Neural cell (in vitro differentiated cells): ENCODE data around the gene CES2. TPM values are rescaled to one million over a fixed set of nuclear protein-coding genes. Genes with fewer than 3 reads are reported as not detected.

Source experiments
- H2AFZ ChIP-seq: fragments of 200-600, 300-800 bp; sonication (generic), shearing (Covaris generic); 2 replicates; pipeline ENCODE4 v1.6.0; 2014; ENCODE audit warnings: low read depth, mild to moderate bottlenecking, antibody characterized with exemption, low read length, moderate library complexity
- H3F3A ChIP-seq: fragments of 200-600 bp; shearing (Covaris generic); 2 replicates; pipeline ENCODE4 v1.6.1; 2016; ENCODE audit warnings: mild to moderate bottlenecking, moderate library complexity, mixed read lengths, antibody characterized with exemption, low read length; ENCODE audit not compliant: insufficient read depth, poor library complexity, severe bottlenecking
- H3K27ac ChIP-seq: fragments of 200-600, 300-800 bp; sonication (generic), shearing (Covaris generic); 2 replicates; pipeline ENCODE4 v1.5.1; 2014; ENCODE audit warnings: mild to moderate bottlenecking, low read length, moderate library complexity
- H3K27me3 ChIP-seq: fragments of 300-800, 200-600 bp; sonication (generic), shearing (Covaris generic); 2 replicates; pipeline ENCODE4 v1.6.0; 2014; ENCODE audit warnings: mild to moderate bottlenecking, low read depth, low read length, moderate library complexity; ENCODE audit not compliant: insufficient read depth
- H3K36me3 ChIP-seq: fragments of 300-800, 200-600 bp; sonication (generic), shearing (Covaris generic); 2 replicates; pipeline ENCODE4 v1.5.1; 2014; ENCODE audit warnings: mild to moderate bottlenecking, antibody characterized with exemption, low read length, moderate library complexity; ENCODE audit not compliant: insufficient read depth
- H3K4me2 ChIP-seq: fragments of 300-800, 200-600 bp; sonication (generic), shearing (Covaris generic); 2 replicates; pipeline ENCODE4 v1.6.0; 2014; ENCODE audit warnings: mild to moderate bottlenecking, low read length
- H3K4me3 ChIP-seq: fragments of 300-800, 200-600 bp; sonication (generic), shearing (Covaris generic); 2 replicates; pipeline ENCODE4 v1.5.1; 2014; ENCODE audit warnings: mild to moderate bottlenecking, low read length, moderate library complexity
- H3K79me2 ChIP-seq: fragments of 200-600 bp; shearing (Covaris generic); replicated peaks from 2 replicates; pipeline ENCODE4 v1.6.0; 2014; ENCODE audit warnings: mild to moderate bottlenecking, low read length, moderate library complexity; ENCODE audit not compliant: insufficient read depth
- H3K9ac ChIP-seq: fragments of 300-800, 200-600 bp; sonication (generic), shearing (Covaris generic); 2 replicates; pipeline ENCODE4 v1.6.1; 2016; ENCODE audit warnings: mild to moderate bottlenecking, low read length, mixed read lengths
- H3K9me2 ChIP-seq: fragments of 200-600 bp; shearing (Covaris generic); 2 replicates; pipeline ENCODE4 v1.6.1; 2016; ENCODE audit warnings: mild to moderate bottlenecking, low read length, mixed read lengths; ENCODE audit not compliant: insufficient read depth
- H3K9me3 ChIP-seq: fragments of 200-600, 300-800 bp; sonication (generic), shearing (Covaris generic); 2 replicates; pipeline ENCODE4 v1.6.1; 2016; ENCODE audit warnings: mild to moderate bottlenecking, mixed run types, low read length, moderate library complexity, mixed read lengths
- H4K20me1 ChIP-seq: fragments of 200-600 bp; shearing (Covaris generic); 2 replicates; pipeline ENCODE4 v1.6.1; 2016; ENCODE audit warnings: mild to moderate bottlenecking, mixed run types; ENCODE audit not compliant: insufficient read depth
- EP300 ChIP-seq: fragments of 450-650 bp; conservative IDR thresholded peaks from 2 replicates; pipeline ENCODE4 v1.6.1; 2014; ENCODE audit warnings: antibody characterized with exemption, mild to moderate bottlenecking, moderate library complexity; ENCODE audit not compliant: poor library complexity, severe bottlenecking
- EZH2 ChIP-seq: fragments of 200-600, 300-800 bp; shearing (Covaris generic), sonication (generic); IDR thresholded peaks from 2 replicates; pipeline ENCODE4 v1.6.1; 2014; ENCODE audit warnings: antibody characterized with exemption, low read length, borderline replicate concordance, mild to moderate bottlenecking; ENCODE audit not compliant: insufficient read depth, poor library complexity, severe bottlenecking
- MXI1 ChIP-seq: fragments of 450-650 bp; conservative IDR thresholded peaks from 2 replicates; pipeline ENCODE4 v1.6.1; 2014; ENCODE audit warnings: antibody characterized with exemption, mild to moderate bottlenecking; ENCODE audit not compliant: poor library complexity, severe bottlenecking
- POLR2AphosphoS5 ChIP-seq: IDR thresholded peaks from 2 replicates; pipeline ENCODE4 v1.6.1; 2012
- RAD21 ChIP-seq: fragments of 450-650 bp; conservative IDR thresholded peaks from 2 replicates; pipeline ENCODE4 v1.6.1; 2014; ENCODE audit warnings: antibody characterized with exemption, mild to moderate bottlenecking, moderate library complexity
- SMC3 ChIP-seq: fragments of 450-650 bp; conservative IDR thresholded peaks from 2 replicates; pipeline ENCODE4 v1.6.1; 2014; ENCODE audit warnings: antibody characterized with exemption, mild to moderate bottlenecking, moderate library complexity; ENCODE audit not compliant: poor library complexity
- TAF1 ChIP-seq: IDR thresholded peaks from 2 replicates; pipeline ENCODE4 v1.6.1; 2012; ENCODE audit warnings: low read depth
- polyA plus RNA-seq: library from polyadenylated mRNA; depleted of rRNA; stranded (reverse); fragments of >200 nt; gene quantifications from 2 replicates; pipeline ENCODE4 v1.2.3, GENCODE V29; 2014
- TF ChIP-seq, protein P1 (sequence below): IDR thresholded peaks from 2 replicates; pipeline ENCODE4 v1.6.1; 2012; ENCODE audit warnings: borderline replicate concordance
- TF ChIP-seq, protein P2 (sequence below): fragments of 450-650 bp; IDR thresholded peaks from 2 replicates; pipeline ENCODE4 v1.5.1; 2014; ENCODE audit warnings: antibody characterized with exemption, mild to moderate bottlenecking, moderate library complexity; ENCODE audit not compliant: poor library complexity, severe bottlenecking

The CES2 gene
- polyA plus RNA-seq, 1 donor from 2014 or later, result 22.9 TPM

DNA sequence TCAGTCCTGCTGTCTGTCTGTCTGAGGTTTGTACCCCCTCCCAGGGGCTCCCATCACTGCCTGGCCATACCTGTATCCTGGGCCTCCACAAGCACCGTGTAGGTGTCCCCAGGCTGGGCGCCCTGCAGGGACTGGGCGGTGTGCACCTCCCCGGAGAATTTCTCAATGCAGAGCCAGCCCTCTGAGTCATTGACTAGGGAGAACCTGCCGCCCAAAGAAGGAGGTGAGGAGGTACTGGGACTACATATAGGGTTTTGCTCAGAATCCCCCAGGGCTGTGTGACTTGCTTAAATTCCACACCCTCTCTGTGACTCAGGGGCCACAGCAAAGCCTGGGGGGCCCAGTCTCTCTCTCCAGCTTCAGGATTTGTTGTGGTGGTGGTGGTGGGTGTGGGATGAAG lies 24.2 kb upstream of the CES2 start:
- Histone ChIP-seq H3K9me3 (no peaks in the 10 kb centered on the region), H3F3A (no peaks in the 10 kb centered on the region), H3K36me3 (no peaks in the 10 kb centered on the region), H2AFZ (no peak overlapping the region), H3K79me2 (no peaks in the 10 kb centered on the region), H3K4me3 (no peak overlapping the region), H3K9me2 (no peaks in the 10 kb centered on the region), H3K27ac (no peak overlapping the region), H3K9ac (no peak overlapping the region), H3K27me3 (no peaks in the 10 kb centered on the region), H4K20me1 (no peaks in the 10 kb centered on the region), H3K4me2 (no peak overlapping the region)
- no peak for TF ChIP-seq RAD21
- no peak for TF ChIP-seq SMC3
- TF ChIP-seq, protein P1, sequence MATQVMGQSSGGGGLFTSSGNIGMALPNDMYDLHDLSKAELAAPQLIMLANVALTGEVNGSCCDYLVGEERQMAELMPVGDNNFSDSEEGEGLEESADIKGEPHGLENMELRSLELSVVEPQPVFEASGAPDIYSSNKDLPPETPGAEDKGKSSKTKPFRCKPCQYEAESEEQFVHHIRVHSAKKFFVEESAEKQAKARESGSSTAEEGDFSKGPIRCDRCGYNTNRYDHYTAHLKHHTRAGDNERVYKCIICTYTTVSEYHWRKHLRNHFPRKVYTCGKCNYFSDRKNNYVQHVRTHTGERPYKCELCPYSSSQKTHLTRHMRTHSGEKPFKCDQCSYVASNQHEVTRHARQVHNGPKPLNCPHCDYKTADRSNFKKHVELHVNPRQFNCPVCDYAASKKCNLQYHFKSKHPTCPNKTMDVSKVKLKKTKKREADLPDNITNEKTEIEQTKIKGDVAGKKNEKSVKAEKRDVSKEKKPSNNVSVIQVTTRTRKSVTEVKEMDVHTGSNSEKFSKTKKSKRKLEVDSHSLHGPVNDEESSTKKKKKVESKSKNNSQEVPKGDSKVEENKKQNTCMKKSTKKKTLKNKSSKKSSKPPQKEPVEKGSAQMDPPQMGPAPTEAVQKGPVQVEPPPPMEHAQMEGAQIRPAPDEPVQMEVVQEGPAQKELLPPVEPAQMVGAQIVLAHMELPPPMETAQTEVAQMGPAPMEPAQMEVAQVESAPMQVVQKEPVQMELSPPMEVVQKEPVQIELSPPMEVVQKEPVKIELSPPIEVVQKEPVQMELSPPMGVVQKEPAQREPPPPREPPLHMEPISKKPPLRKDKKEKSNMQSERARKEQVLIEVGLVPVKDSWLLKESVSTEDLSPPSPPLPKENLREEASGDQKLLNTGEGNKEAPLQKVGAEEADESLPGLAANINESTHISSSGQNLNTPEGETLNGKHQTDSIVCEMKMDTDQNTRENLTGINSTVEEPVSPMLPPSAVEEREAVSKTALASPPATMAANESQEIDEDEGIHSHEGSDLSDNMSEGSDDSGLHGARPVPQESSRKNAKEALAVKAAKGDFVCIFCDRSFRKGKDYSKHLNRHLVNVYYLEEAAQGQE, result no peak
- TF ChIP-seq EZH2, result no peak
- TF ChIP-seq POLR2AphosphoS5, result no peak
- no peak for TF ChIP-seq MXI1
- no peak for TF ChIP-seq EP300
- no peak for TF ChIP-seq TAF1
- TF ChIP-seq, protein P2, sequence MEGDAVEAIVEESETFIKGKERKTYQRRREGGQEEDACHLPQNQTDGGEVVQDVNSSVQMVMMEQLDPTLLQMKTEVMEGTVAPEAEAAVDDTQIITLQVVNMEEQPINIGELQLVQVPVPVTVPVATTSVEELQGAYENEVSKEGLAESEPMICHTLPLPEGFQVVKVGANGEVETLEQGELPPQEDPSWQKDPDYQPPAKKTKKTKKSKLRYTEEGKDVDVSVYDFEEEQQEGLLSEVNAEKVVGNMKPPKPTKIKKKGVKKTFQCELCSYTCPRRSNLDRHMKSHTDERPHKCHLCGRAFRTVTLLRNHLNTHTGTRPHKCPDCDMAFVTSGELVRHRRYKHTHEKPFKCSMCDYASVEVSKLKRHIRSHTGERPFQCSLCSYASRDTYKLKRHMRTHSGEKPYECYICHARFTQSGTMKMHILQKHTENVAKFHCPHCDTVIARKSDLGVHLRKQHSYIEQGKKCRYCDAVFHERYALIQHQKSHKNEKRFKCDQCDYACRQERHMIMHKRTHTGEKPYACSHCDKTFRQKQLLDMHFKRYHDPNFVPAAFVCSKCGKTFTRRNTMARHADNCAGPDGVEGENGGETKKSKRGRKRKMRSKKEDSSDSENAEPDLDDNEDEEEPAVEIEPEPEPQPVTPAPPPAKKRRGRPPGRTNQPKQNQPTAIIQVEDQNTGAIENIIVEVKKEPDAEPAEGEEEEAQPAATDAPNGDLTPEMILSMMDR, result no peak

DNA sequence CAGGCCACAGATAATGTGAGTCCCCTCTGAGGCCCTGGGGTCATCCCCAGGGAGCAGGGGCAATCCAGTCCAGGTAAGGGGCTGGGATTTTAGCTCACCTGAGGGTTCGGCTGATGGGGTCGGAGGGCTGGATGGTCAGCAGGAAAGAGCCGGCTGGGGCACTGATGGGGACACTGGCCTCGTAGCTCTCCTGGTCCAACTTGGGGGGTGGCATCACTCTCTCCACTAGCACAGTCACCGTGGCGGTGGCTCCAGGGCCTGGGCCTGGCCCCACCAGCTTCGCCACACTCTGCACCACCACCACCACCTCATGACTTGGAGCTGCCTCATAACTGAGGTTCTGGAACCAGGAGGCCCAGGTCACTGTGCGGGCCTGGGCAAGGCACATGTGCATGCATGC lies 23.5 kb upstream of the CES2 start:
- TF ChIP-seq POLR2AphosphoS5, result no peak
- no peak for TF ChIP-seq MXI1
- no peak for TF ChIP-seq SMC3
- no peak for TF ChIP-seq EP300
- TF ChIP-seq RAD21, result no peak
- no peak for TF ChIP-seq EZH2
- TF ChIP-seq, protein P1, result no peak
- TF ChIP-seq, protein P2, result no peak
- no peak for TF ChIP-seq TAF1

More for the DNA sequence above, 23.5 kb upstream of the CES2 start:
- Histone ChIP-seq H3K27me3 (no peaks in the 10 kb centered on the region), H3K27ac (no peak overlapping the region), H3K9ac (no peak overlapping the region), H4K20me1 (no peaks in the 10 kb centered on the region), H3K4me3 (no peak overlapping the region), H3K36me3 (no peaks in the 10 kb centered on the region), H3K9me2 (no peaks in the 10 kb centered on the region), H3K4me2 (no peak overlapping the region), H3K9me3 (no peaks in the 10 kb centered on the region), H2AFZ (no peak overlapping the region), H3F3A (no peaks in the 10 kb centered on the region), H3K79me2 (no peaks in the 10 kb centered on the region)
